ENCODE results near the gene CYB5R2. TPM values are rescaled to one million over a fixed set of nuclear protein-coding genes. Genes with fewer than 3 reads are reported as not detected.

The CYB5R2 gene
- total RNA-seq, 1 donor from 2014 or later, result 17.7 TPM

GRCh38 chr11:7628660-7629059 is 44.6 kb downstream of the CYB5R2 start:
- H3K27me3 ChIP-seq, result no peaks in the 10 kb centered on the region
- no peaks in the 10 kb centered on the region for H3K4me1 ChIP-seq
- peaks cover 0 to 71% of the 10 kb centered on the region in 2 donors for H3K36me3 ChIP-seq
- H3K4me3 ChIP-seq, result no peak overlapping the region
- no peak for TF ChIP-seq POLR2AphosphoS5 (IDR thresholded peaks at IDR 0.05; ENCODE audit: insufficient read depth in 1 of 2, low read depth in 1 of 2)
- TF ChIP-seq POLR2A (IDR thresholded peaks at IDR 0.05), result no peak
- no peak for TF ChIP-seq CTCF (IDR thresholded peaks at IDR 0.05)
- H3K9me3 ChIP-seq, result no peaks in the 10 kb centered on the region
- H3K27ac ChIP-seq, result no peak overlapping the region
- DNase-seq (ENCODE audit: extremely low spot score in 2 of 2), result no peak
- intact Hi-C loops (cut with DNase I), result no loop called here

- H3K27ac ChIP-seq, result no peak overlapping the region
- no peak overlapping the region for H3K4me3 ChIP-seq
- no peak for DNase-seq (ENCODE audit: extremely low spot score in 2 of 2)
- no peaks in the 10 kb centered on the region for H3K27me3 ChIP-seq
- no peak for TF ChIP-seq POLR2A (IDR thresholded peaks at IDR 0.05)
- TF ChIP-seq CTCF (IDR thresholded peaks at IDR 0.05), result no peak
- TF ChIP-seq POLR2AphosphoS5 (IDR thresholded peaks at IDR 0.05; ENCODE audit: insufficient read depth in 1 of 2, low read depth in 1 of 2), result no peak
- no peaks in the 10 kb centered on the region for H3K4me1 ChIP-seq
- H3K36me3 ChIP-seq, result peaks cover 0 to 33% of the 10 kb centered on the region in 2 donors
- H3K9me3 ChIP-seq, result no peaks in the 10 kb centered on the region
- intact Hi-C loops (cut with DNase I), result no loop called here
These were observed 50.6 kb downstream of the CYB5R2 start for GRCh38 chr11:7622721-7623120.

- no peak for TF ChIP-seq POLR2A (IDR thresholded peaks at IDR 0.05)
- no peak for TF ChIP-seq CTCF (IDR thresholded peaks at IDR 0.05)
- TF ChIP-seq POLR2AphosphoS5 (IDR thresholded peaks at IDR 0.05; ENCODE audit: insufficient read depth in 1 of 2, low read depth in 1 of 2), result no peak
- Histone ChIP-seq H3K9me3 (no peaks in the 10 kb centered on the region), H3K36me3 (peaks cover 0 to 32% of the 10 kb centered on the region in 2 donors), H3K4me1 (no peaks in the 10 kb centered on the region), H3K27ac (no peak overlapping the region), H3K4me3 (no peak overlapping the region), H3K27me3 (no peaks in the 10 kb centered on the region)
- intact Hi-C loops (cut with DNase I), result no loop called here
- DNase-seq (ENCODE audit: extremely low spot score in 2 of 2), result no peak
These were observed 51.7 kb downstream of the CYB5R2 start for GRCh38 chr11:7621554-7621953.

- TF ChIP-seq POLR2A (IDR thresholded peaks at IDR 0.05) (no peak), POLR2AphosphoS5 (IDR thresholded peaks at IDR 0.05; ENCODE audit: insufficient read depth in 1 of 2, low read depth in 1 of 2) (no peak), CTCF (IDR thresholded peaks at IDR 0.05) (no peak)
- H3K27me3 ChIP-seq, result no peaks in the 10 kb centered on the region
- DNase-seq (ENCODE audit: extremely low spot score in 2 of 2), result no peak
- no peaks in the 10 kb centered on the region for H3K4me1 ChIP-seq
- H3K27ac ChIP-seq, result no peak overlapping the region
- H3K4me3 ChIP-seq, result no peak overlapping the region
- H3K36me3 ChIP-seq, result peaks cover 0 to 28% of the 10 kb centered on the region in 2 donors
- H3K9me3 ChIP-seq, result no peaks in the 10 kb centered on the region
- intact Hi-C loops (cut with DNase I), result no loop called here
These were observed 52.2 kb downstream of the CYB5R2 start for GRCh38 chr11:7621090-7621489.

- intact Hi-C loops (cut with DNase I), result no loop called here
- H3K36me3 ChIP-seq, result peaks cover 0 to 19% of the 10 kb centered on the region in 2 donors
- no peak overlapping the region for H3K4me3 ChIP-seq
These were observed 54.0 kb downstream of the CYB5R2 start for GRCh38 chr11:7619322-7619721.

More at GRCh38 chr11:7619322-7619721, 54.0 kb downstream of the CYB5R2 start:
- H3K27me3 ChIP-seq, result no peaks in the 10 kb centered on the region
- TF ChIP-seq CTCF (IDR thresholded peaks at IDR 0.05), result no peak
- no peak for TF ChIP-seq POLR2A (IDR thresholded peaks at IDR 0.05)
- TF ChIP-seq POLR2AphosphoS5 (IDR thresholded peaks at IDR 0.05; ENCODE audit: insufficient read depth in 1 of 2, low read depth in 1 of 2), result no peak
- H3K9me3 ChIP-seq, result no peaks in the 10 kb centered on the region
- no peak for DNase-seq (ENCODE audit: extremely low spot score in 2 of 2)
- no peaks in the 10 kb centered on the region for H3K4me1 ChIP-seq
- H3K27ac ChIP-seq, result no peak overlapping the region

All from vagina (tissue), 2 donors.